B cell (primary cell): ENCODE measurements around the gene LARGE2.

Source experiments
- CTCF ChIP-seq: fragments of 200-600 bp; IDR thresholded peaks from one replicate; pipeline ENCODE4 v1.8.0; 2022; ENCODE audit warnings: antibody characterized with exemption, mild to moderate bottlenecking
- EZH2 ChIP-seq: IDR thresholded peaks from 2 replicates; pipeline ENCODE4 v1.6.1; 2012; ENCODE audit warnings: borderline replicate concordance, low read depth, mild to moderate bottlenecking, moderate library complexity, low read length; ENCODE audit not compliant: insufficient read depth, poor library complexity, severe bottlenecking

- TF ChIP-seq EZH2: no peak
- TF ChIP-seq CTCF: no peak
Observed at GRCh38 chr11:45939836-45940235, 17.4 kb downstream of the LARGE2 start.
